ENCODE data around the gene GRID2IP.

GRID2IP gene

DNA sequence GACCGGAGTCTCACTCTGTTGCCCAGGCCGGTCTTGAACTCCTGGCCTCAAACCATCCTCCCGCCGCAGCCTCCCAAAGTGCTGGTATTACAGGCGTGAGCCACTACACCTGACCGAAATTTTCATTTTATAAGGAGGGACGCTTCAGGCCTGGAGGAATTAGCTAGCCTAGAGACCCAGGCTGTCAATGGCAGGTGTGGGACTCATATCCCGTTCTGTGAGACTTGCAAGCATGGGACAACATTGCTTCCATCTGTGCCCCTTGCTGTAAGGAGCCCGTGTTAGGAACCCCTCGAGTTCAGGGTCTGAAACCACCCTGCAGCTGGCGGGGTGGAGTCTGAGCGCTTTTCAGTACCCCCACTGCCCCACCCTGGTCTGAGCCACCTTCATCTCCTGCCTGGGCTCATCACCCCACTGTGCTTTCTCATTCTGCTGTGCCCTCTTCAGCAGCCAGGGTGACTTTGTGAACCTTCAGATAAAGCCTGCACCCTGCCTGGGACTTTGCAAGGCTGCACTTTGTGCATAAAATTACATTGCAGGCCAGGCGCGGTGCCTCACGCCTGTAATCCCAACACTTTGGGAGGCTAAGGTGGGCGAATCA lies 102.2 kb downstream of the GRID2IP start:
- Histone ChIP-seq H3K9me3 (ENCODE audit: control insufficient read depth, insufficient read depth, low read length) (no peaks in the 10 kb centered on the region), H3K36me3 (ENCODE audit: control insufficient read depth, insufficient read depth, low read length) (peaks cover 15% of the 10 kb centered on the region), H3K9ac (ENCODE audit: low read depth, low read length) (no peak overlapping the region), H3K4me1 (ENCODE audit: control insufficient read depth, insufficient read depth, low read length) (no peaks in the 10 kb centered on the region), H3K27me3 (ENCODE audit: control insufficient read depth, insufficient read depth, low read length) (no peaks in the 10 kb centered on the region), H3K4me3 (ENCODE audit: low read depth, low read length) (peak overlapping the region; percentile 89)

DNA sequence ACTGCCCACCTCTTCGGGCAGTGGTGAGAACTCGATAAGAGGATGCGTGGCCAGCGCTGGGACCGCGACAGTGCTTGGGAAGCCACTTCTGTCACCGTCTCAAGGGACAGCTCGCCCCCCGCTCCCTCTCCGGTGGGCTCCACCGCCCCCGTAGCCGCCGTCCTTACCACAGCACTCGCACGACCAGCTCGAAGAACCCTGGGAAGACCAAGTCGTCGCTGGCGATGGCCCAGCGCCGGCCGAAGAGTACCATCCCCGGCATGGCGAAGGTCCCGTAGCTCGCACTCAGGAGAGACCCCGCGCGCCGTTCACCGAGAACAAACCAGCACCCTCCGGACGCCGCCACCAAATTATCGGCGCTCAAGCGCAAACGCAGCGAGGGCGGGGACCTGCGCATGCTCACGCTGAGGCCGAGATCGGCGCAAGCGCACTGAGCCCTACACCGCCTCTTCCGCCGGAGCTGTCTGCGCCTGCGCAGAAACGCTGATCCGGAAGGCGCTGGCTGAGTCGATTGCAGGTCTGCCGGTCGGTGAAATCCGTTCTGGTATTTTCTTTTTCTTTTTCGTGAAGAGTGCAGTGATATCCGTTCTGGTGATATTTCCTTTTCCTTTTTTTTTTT lies 103.6 kb downstream of the GRID2IP start, which contains the start of gene DAGLB:
DAGLB (minus strand) TSS at position 374 of the 619 bp plus-strand sequence; CDS start at position 262, 112 bp downstream.
- Histone ChIP-seq H3K9me3 (ENCODE audit: control insufficient read depth, insufficient read depth, low read length) (no peaks in the 10 kb centered on the region), H3K4me1 (ENCODE audit: control insufficient read depth, insufficient read depth, low read length) (no peaks in the 10 kb centered on the region), H3K9ac (ENCODE audit: low read depth, low read length) (peak within 1 kb of the TSS; percentile 90), H3K27me3 (ENCODE audit: control insufficient read depth, insufficient read depth, low read length) (no peaks in the 10 kb centered on the region), H3K4me3 (ENCODE audit: low read depth, low read length) (peak within 1 kb of the TSS; percentile 89), H3K36me3 (ENCODE audit: control insufficient read depth, insufficient read depth, low read length) (peaks cover 22% of the 10 kb centered on the region)

All from iPS-15b (cell line).